Posterior vena cava (tissue), 2 donors: ENCODE results near the gene SPACA7. TPM values are rescaled to one million over a fixed set of nuclear protein-coding genes. Genes with fewer than 3 reads are reported as not detected.

Experiments
- DNase-seq: peaks from one replicate; pipeline ENCODE4 v3.0.0-alpha.2; 2020; ENCODE audit warnings: low spot score
- intact Hi-C, 2 donors: fragments of 100-400 bp; cut with DNase I; formaldehyde crosslinking; loops; one replicate each; pipeline versions ENCODE4 v1.14.1 to v1.14.2; 2022 to 2023
- total RNA-seq, 2 donors: library from RNA; stranded (reverse); fragmentation: NEBNext Ultra II Directional; extraction: Animal tissue kit (Norgen Biotek cat#: 25700); gene quantifications; one replicate each; pipeline ENCODE4 v1.2.1, GENCODE V29; 2021
- donor health status: DM: yes; HTN: yes; CAD: no.
- donor health status: DM: yes; HTN: yes; CAD: no.

Gene SPACA7
- total RNA-seq, 2 donors from 2014 or later = not detected

DNA sequence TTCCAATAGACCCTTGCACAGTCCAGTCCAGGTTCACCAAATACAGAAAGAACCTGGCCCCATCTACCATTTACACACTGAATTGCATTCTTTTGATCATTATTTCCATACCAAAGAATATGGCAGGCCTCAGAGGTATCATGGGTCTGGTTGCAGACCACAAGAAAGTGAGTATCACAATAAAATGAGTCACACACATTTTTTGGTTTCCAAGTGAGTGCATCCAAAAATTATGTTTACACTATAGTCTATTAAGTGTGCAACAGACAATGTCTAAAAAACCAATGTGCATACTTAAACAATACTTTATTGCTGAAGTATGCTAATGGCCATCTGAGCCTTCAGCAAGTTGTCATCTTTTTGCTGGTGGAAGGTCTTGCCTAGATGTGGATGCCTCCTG lies 105.3 kb downstream of the SPACA7 start:
- intact Hi-C loops = no loop called here
- DNase-seq = no peak

DNA sequence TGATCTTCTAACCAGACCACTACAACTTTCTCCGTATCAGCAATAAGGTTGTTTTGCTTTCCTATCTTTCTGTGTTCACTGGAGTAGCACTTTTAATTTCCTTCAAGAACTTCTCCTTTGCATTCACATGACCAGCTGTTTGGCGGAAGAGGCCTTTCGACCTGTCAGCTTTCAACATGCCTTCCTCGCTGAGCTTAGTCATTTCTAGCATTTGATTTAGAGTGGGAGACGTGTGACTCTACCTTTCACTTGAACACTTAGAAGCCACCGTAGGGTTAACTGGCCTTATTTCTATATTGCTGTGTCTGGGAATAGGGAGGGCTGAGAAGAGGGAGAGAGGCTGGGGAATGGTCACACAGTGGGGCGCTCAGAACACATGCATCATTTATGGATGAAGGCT lies 107.1 kb downstream of the SPACA7 start:
- DNase-seq = no peak
- intact Hi-C loops = no loop called here

Other genes starting within 250 kb of the SPACA7 start
- 10 to 100 TPM; 28.7 to 29.4 TPM for gene TUBGCP3, start 211.8 kb downstream of the SPACA7 start, total RNA-seq